NB4 (cell line): ENCODE measurements around the gene C9orf72.

Experiments
- CTCF ChIP-seq: IDR thresholded peaks from one replicate; pipeline ENCODE4 v1.5.1; 2012; ENCODE audit warnings: low read depth, low read length
- MAX ChIP-seq: IDR thresholded peaks from 2 replicates; pipeline ENCODE4 v1.6.1; 2011; ENCODE audit warnings: low read depth, low read length
- MYC ChIP-seq: IDR thresholded peaks from 2 replicates; pipeline ENCODE4 v1.6.1; 2011; ENCODE audit warnings: low read depth, low read length
- POLR2A ChIP-seq: IDR thresholded peaks from 2 replicates; pipeline ENCODE4 v1.6.1; 2011; ENCODE audit warnings: mild to moderate bottlenecking; ENCODE audit not compliant: insufficient read length; ENCODE audit errors: extremely low read depth

- TF ChIP-seq POLR2A (no peak), CTCF (no peak), MAX (no peak), MYC (no peak)
Observed at GRCh38 chr9:27595733-27596132, 22.5 kb upstream of the C9orf72 start.
